ENCODE results near the gene RABGAP1L.

- TF ChIP-seq POLR2AphosphoS5 (IDR thresholded peaks at IDR 0.05; ENCODE audit: low read length), result no peak
- no peak for TF ChIP-seq EP300 (IDR thresholded peaks at IDR 0.05; ENCODE audit: borderline replicate concordance in 1 of 2, control insufficient read depth in 1 of 2, low read depth in 2 of 2, low read length in 2 of 2)
- no peak for TF ChIP-seq MAX (IDR thresholded peaks at IDR 0.05; ENCODE audit: low read depth, low read length)
- no peak for TF ChIP-seq ESRRA (IDR thresholded peaks at IDR 0.05; ENCODE audit: low read length)
- no peak for TF ChIP-seq ZBTB4 (CRISPR knock-in tag; IDR thresholded peaks at IDR 0.05)
- no peak for TF ChIP-seq EZH2 (IDR thresholded peaks at IDR 0.05; ENCODE audit: borderline replicate concordance, control insufficient read depth, low read depth, low read length)
- TF ChIP-seq POLR2A (IDR thresholded peaks at IDR 0.05; ENCODE audit: low read depth, low read length), result no peak
- no peak for TF ChIP-seq HDAC6 (IDR thresholded peaks at IDR 0.05; ENCODE audit: unreplicated experiment)
- TF ChIP-seq CTCF (IDR thresholded peaks at IDR 0.05 in 2 of 3, conservative IDR thresholded peaks at IDR 0.05 in 1 of 3; ENCODE audit: control insufficient read depth in 2 of 3, extremely low read depth in 1 of 3, insufficient read depth in 1 of 3, low read depth in 3 of 3, low read length in 3 of 3), result no peak
- TF ChIP-seq TCF12 (IDR thresholded peaks at IDR 0.05; ENCODE audit: low read depth, low read length), result no peak
- TF ChIP-seq SIN3A (IDR thresholded peaks at IDR 0.05; ENCODE audit: low read depth, low read length), result no peak
- no peak for TF ChIP-seq CEBPB (IDR thresholded peaks at IDR 0.05; ENCODE audit: borderline replicate concordance in 1 of 2, low read depth in 2 of 2, low read length in 2 of 2)
- no peak for TF ChIP-seq E2F4 (IDR thresholded peaks at IDR 0.05; ENCODE audit: low read depth, low read length)
- no peak for TF ChIP-seq ZZZ3 (IDR thresholded peaks at IDR 0.05; ENCODE audit: control insufficient read depth, insufficient read length, low read depth)
Observed at GRCh38 chr1:174949061-174949460, 789.7 kb downstream of the RABGAP1L start.

All from GM12878 (cell line).